PFSK-1 (cell line): ENCODE measurements around the gene IRF5.

Source experiments
- FOXP2 ChIP-seq: optimal IDR thresholded peaks from 2 replicates; pipeline ENCODE3; 2011; ENCODE audit warnings: borderline replicate concordance, control low read depth, inconsistent platforms; ENCODE audit not compliant: insufficient read depth; ENCODE audit errors: extremely low read length, extremely low read depth
- POLR2AphosphoS5 ChIP-seq: IDR thresholded peaks from 2 replicates; pipeline ENCODE4 v1.6.1; 2012; ENCODE audit warnings: low read depth, mild to moderate bottlenecking, control low read depth, low read length, moderate library complexity
- REST ChIP-seq, 2 experiments: IDR thresholded peaks; 2 replicates each; pipeline versions ENCODE4 v1.6.1 to v1.8.0; 2011 to 2012; ENCODE audit warnings: low read depth in 2 of 2, low read length in 2 of 2, control low read depth in 1 of 2, inconsistent platforms in 1 of 2, mild to moderate bottlenecking in 1 of 2, moderate library complexity in 1 of 2; ENCODE audit not compliant: insufficient read depth in 1 of 2
- SIN3A ChIP-seq: IDR thresholded peaks from 2 replicates; pipeline ENCODE4 v1.6.1; 2012; ENCODE audit warnings: mild to moderate bottlenecking, low read length, moderate library complexity, borderline replicate concordance; ENCODE audit not compliant: insufficient read depth
- TAF1 ChIP-seq: IDR thresholded peaks from 2 replicates; pipeline ENCODE4 v1.6.1; 2012; ENCODE audit warnings: low read length, control low read depth, borderline replicate concordance; ENCODE audit not compliant: insufficient read depth

GRCh38 chr7:128937271-128937646 lies 468 bp upstream of the IRF5 start:
- TF ChIP-seq POLR2AphosphoS5 (no peak), FOXP2 (no peak), SIN3A (no peak), TAF1 (no peak), REST (IDR thresholded peaks at IDR 0.05; ENCODE audit: insufficient read depth in 1 of 2, low read depth in 2 of 2, low read length in 2 of 2) (no peak)
